Keratinocyte (primary cell): ENCODE measurements around the gene CFAP45.

Experiments
- CTCF ChIP-seq, 3 experiments: IDR thresholded peaks in 1 of 3; conservative IDR thresholded peaks in 1 of 3; optimal IDR thresholded peaks in 1 of 3; 2 replicates in 2 of 3; 3 replicates in 1 of 3; pipeline versions ENCODE3 to v1.5.1; 2011; ENCODE audit warnings: low read length in 3 of 3, mild to moderate bottlenecking in 3 of 3, moderate library complexity in 2 of 3, control low read depth in 1 of 3, inconsistent platforms in 1 of 3; ENCODE audit not compliant: insufficient read depth in 2 of 3; ENCODE audit errors: extremely low read depth in 1 of 3
- EZH2 ChIP-seq: IDR thresholded peaks from one replicate; pipeline ENCODE4 v1.6.1; 2012; ENCODE audit warnings: inconsistent platforms, mild to moderate bottlenecking, low read length, moderate library complexity

DNA sequence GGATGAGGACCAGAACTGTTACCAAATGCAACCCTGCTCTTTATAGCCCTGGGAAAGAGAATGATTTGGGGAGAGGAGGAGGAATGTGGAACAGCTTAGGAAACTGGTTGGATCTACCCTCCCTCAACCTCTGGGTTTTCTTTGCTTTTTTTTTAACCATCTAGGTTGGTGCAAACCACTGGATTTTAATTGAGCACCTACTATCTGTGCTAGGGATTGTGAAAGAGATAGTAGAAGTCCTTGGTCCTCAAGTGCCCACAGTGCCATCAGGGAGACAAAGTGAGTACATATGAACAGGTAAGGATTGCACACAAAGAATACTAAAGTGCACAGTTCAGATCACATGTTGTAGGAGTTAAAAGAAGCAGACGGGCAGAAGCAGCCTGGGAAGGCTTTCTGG is 20.7 kb upstream of the CFAP45 start:
- TF ChIP-seq EZH2 = no peak
- TF ChIP-seq CTCF (optimal IDR thresholded peaks at IDR 0.05 in 1 of 3, IDR thresholded peaks at IDR 0.05 in 1 of 3, conservative IDR thresholded peaks at IDR 0.05 in 1 of 3; ENCODE audit: extremely low read depth in 1 of 3, insufficient read depth in 2 of 3, low read length in 3 of 3) = no peak
